Keratinocyte (primary cell): Measurements from ENCODE around the gene IRX4.

Experiments used
- CTCF ChIP-seq, 3 experiments: IDR thresholded peaks in 1 of 3; conservative IDR thresholded peaks in 1 of 3; optimal IDR thresholded peaks in 1 of 3; 2 replicates in 2 of 3; 3 replicates in 1 of 3; pipeline versions ENCODE3 to v1.5.1; 2011; ENCODE audit warnings: low read length in 3 of 3, mild to moderate bottlenecking in 3 of 3, moderate library complexity in 2 of 3, control low read depth in 1 of 3, inconsistent platforms in 1 of 3; ENCODE audit not compliant: insufficient read depth in 2 of 3; ENCODE audit errors: extremely low read depth in 1 of 3
- EZH2 ChIP-seq: IDR thresholded peaks from one replicate; pipeline ENCODE4 v1.6.1; 2012; ENCODE audit warnings: inconsistent platforms, mild to moderate bottlenecking, low read length, moderate library complexity

DNA sequence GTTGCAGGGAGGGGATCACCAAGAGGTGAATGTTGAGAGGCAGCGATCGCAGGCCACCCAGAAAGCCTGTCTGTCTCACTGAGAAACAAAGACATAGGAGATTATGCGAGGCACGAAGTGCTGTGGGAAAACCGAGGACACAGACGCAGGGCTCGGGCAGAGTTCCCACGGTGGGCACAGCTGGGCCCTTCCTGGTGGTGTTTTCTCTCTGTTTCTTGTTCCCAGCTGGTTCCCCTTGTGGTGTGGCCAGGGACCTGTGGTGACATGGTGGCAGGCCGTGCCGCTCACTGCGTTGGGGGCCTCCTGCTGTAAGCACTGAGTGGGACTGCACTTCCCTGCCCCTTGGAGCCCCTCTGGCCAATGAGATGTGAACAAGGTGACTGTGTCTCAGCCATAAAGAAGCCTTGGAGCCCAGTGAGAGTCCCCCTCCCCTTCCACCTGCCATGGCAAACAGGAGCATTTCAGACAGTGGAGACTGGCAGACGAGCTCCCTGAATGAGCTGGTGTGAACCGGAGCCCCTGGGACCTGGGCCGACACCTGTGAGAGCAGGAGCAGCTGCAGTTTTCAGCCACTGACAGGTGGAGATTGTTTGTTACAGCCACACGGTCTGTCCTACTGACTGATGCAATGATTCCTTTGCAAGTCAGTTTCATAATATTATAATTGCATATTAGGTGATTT lies 13.2 kb upstream of the IRX4 start:
- TF ChIP-seq EZH2 = no peak
- no peak for TF ChIP-seq CTCF (optimal IDR thresholded peaks at IDR 0.05 in 1 of 3, IDR thresholded peaks at IDR 0.05 in 1 of 3, conservative IDR thresholded peaks at IDR 0.05 in 1 of 3; ENCODE audit: extremely low read depth in 1 of 3, insufficient read depth in 2 of 3, low read length in 3 of 3)
